ENCODE measurements around the gene OR4C45. TPM values are rescaled to one million over a fixed set of nuclear protein-coding genes. Genes with fewer than 3 reads are reported as not detected.

The OR4C45 gene
- total RNA-seq, 6 experiments from 2014 or later: not detected

- peaks cover 5% of the 10 kb centered on the region for H3K27me3 Mint-ChIP-seq (ENCODE audit: insufficient read depth)
- peaks cover 60% of the 10 kb centered on the region for H3K9me3 Mint-ChIP-seq
- no peak for TF ChIP-seq CTCF (IDR thresholded peaks at IDR 0.05)
- H3K4me3 Mint-ChIP-seq: no peak overlapping the region
- no peak for DNase-seq
- H3K36me3 Mint-ChIP-seq (ENCODE audit: low read depth): peaks cover 25% of the 10 kb centered on the region; the same call in 1 of the 2 replicates
- H3K27ac Mint-ChIP-seq: no peak overlapping the region
- no peaks in the 10 kb centered on the region for H3K4me1 Mint-ChIP-seq (ENCODE audit: low read depth)
Measured at GRCh38 chr11:50070389-50070788, 37.7 kb downstream of the OR4C45 start.

- H3K9me3 Mint-ChIP-seq: peaks cover 66% of the 10 kb centered on the region
- TF ChIP-seq CTCF (IDR thresholded peaks at IDR 0.05): no peak
- peaks cover 32% of the 10 kb centered on the region for H3K36me3 Mint-ChIP-seq (ENCODE audit: low read depth)
- no peak overlapping the region for H3K4me3 Mint-ChIP-seq
- H3K4me1 Mint-ChIP-seq (ENCODE audit: low read depth): no peaks in the 10 kb centered on the region
- no peak overlapping the region for H3K27ac Mint-ChIP-seq
- peaks cover 8% of the 10 kb centered on the region for H3K27me3 Mint-ChIP-seq (ENCODE audit: insufficient read depth)
- DNase-seq: no peak
Measured at GRCh38 chr11:50071584-50072225, 39.0 kb downstream of the OR4C45 start.

GRCh38 chr11:50072226-50073112, 39.8 kb downstream of the OR4C45 start:
- no peak overlapping the region for H3K4me3 Mint-ChIP-seq
- H3K27me3 Mint-ChIP-seq (ENCODE audit: insufficient read depth): peaks cover 10% of the 10 kb centered on the region
- H3K36me3 Mint-ChIP-seq (ENCODE audit: low read depth): peaks cover 36% of the 10 kb centered on the region
- H3K4me1 Mint-ChIP-seq (ENCODE audit: low read depth): no peaks in the 10 kb centered on the region
- no peak for DNase-seq
- no peak for TF ChIP-seq CTCF (IDR thresholded peaks at IDR 0.05)
- H3K27ac Mint-ChIP-seq: no peak overlapping the region
- peaks cover 74% of the 10 kb centered on the region for H3K9me3 Mint-ChIP-seq

GRCh38 chr11:50073113-50074105, 40.7 kb downstream of the OR4C45 start:
- TF ChIP-seq CTCF (IDR thresholded peaks at IDR 0.05): no peak
- Mint-ChIP-seq H3K27me3 (ENCODE audit: insufficient read depth) (peaks cover 12% of the 10 kb centered on the region), H3K9me3 (peaks cover 82% of the 10 kb centered on the region)

GRCh38 chr11:50074161-50074560, 41.5 kb downstream of the OR4C45 start:
- DNase-seq: no peak
- no peak overlapping the region for H3K4me3 Mint-ChIP-seq
- no peak for TF ChIP-seq CTCF (IDR thresholded peaks at IDR 0.05)
- peaks cover 38% of the 10 kb centered on the region for H3K36me3 Mint-ChIP-seq (ENCODE audit: low read depth)
- peaks cover 12% of the 10 kb centered on the region for H3K27me3 Mint-ChIP-seq (ENCODE audit: insufficient read depth)
- H3K9me3 Mint-ChIP-seq: peaks cover 86% of the 10 kb centered on the region
- H3K4me1 Mint-ChIP-seq (ENCODE audit: low read depth): no peaks in the 10 kb centered on the region
- H3K27ac Mint-ChIP-seq: no peak overlapping the region

More at GRCh38 chr11:50073113-50074105, 40.7 kb downstream of the OR4C45 start:
- Mint-ChIP-seq H3K4me3 (no peak overlapping the region), H3K27ac (no peak overlapping the region), H3K36me3 (ENCODE audit: low read depth) (peaks cover 38% of the 10 kb centered on the region), H3K4me1 (ENCODE audit: low read depth) (no peaks in the 10 kb centered on the region)
- no peak for DNase-seq

Measured in HFFc6 (cell line).